Heart left ventricle (tissue), 13 donors: ENCODE data around the gene SECTM1.

Source experiments
- CTCF ChIP-seq, 12 donors: fragments of 200-600 bp; sonication (generic) in 4 of 12; IDR thresholded peaks; one replicate each; pipeline versions ENCODE4 v1.5.0 to v1.8.0; 2018 to 2022; ENCODE audit warnings: antibody characterized with exemption in 12 of 12, mild to moderate bottlenecking in 5 of 12
- POLR2A ChIP-seq, 2 donors: fragments of 450-650 bp; IDR thresholded peaks; one replicate each; pipeline ENCODE4 v1.6.1; 2017; ENCODE audit warnings: antibody characterized with exemption in 2 of 2, mild to moderate bottlenecking in 2 of 2, moderate library complexity in 2 of 2
- donor health status: ischemic (EF 13 %, LVEDD 7.1; RV severe dilation, severe dysfunction).
- donor health status: DM: no; HTN: yes; CAD: no.
- donor health status: DM: no; HTN: no; CAD: no.
- donor health status: ischemic (EF 25% LVEDD 6.9; RV normal size, moderate dysfunction).
- donor health status: ischemic (EF 25% LVEDD 5.7; RV mildly dilated, moderate dysfunction).
- donor health status: ischemic (EF 35%, LVEDD 5.7; RV mildly dilated, moderate dysfunction).
- donor health status: nonischemic (EF 11% LVEDD 7.7; RV severe dilation, severe dysfunction).
- donor health status: DM: yes; HTN: yes; CAD: no.
- donor health status: PGD.
- donor health status: ischemic (EF 29% LVEDD 5.4; RV normal size, mild dysfunction).
- donor health status: nonischemic (EF 23%, LVEDD 6.1; RV moderate dilation, normal function).

- TF ChIP-seq CTCF (IDR thresholded peaks at IDR 0.05) (no peak), POLR2A (IDR thresholded peaks at IDR 0.05) (no peak)
These were observed 6.3 kb downstream of the SECTM1 start for GRCh38 chr17:82327289-82327688.
